Activated naive CD8-positive, alpha-beta T cell treated with anti-CD3 and anti-CD28 coated beads, Interleukin-2, amount 10 ng/mL, durations not matched to agents 7 days and 5 days (primary cell): ENCODE measurements around the gene ZNF609. TPM values are rescaled to one million over a fixed set of nuclear protein-coding genes. Genes with fewer than 3 reads are reported as not detected.

ENCODE experiments used
- ATAC-seq: fragments of 150-1000 bp; cut with Tn5 transposase; one replicate; pipeline ENCODE4 v1.10.0; 2021; ENCODE audit warnings: low read depth, moderate library complexity
- POLR2A ChIA-PET: fragments of 350-600 bp; sonication (Branson Sonifier 250); formaldehyde crosslinking; loops from one replicate; lab custom pipeline; 2021; ENCODE audit warnings: antibody characterized with exemption; lab: Charles Lee
- DNase-seq: peaks from one replicate; pipeline ENCODE4 v3.0.0; 2021
- H3K27ac Mint-ChIP-seq: one replicate; pipeline ENCODE4 v1.8.0; 2022; ENCODE audit warnings: mild to moderate bottlenecking, mixed read lengths
- H3K27me3 Mint-ChIP-seq: one replicate; pipeline ENCODE4 v1.8.0; 2022; ENCODE audit warnings: mild to moderate bottlenecking, moderate library complexity, mixed read lengths
- H3K36me3 Mint-ChIP-seq: one replicate; pipeline ENCODE4 v1.8.0; 2021; ENCODE audit warnings: mild to moderate bottlenecking, mixed read lengths
- H3K4me1 Mint-ChIP-seq: one replicate; pipeline ENCODE4 v1.8.0; 2021; ENCODE audit warnings: mixed read lengths
- H3K4me3 Mint-ChIP-seq: one replicate; pipeline ENCODE4 v1.8.0; 2022; ENCODE audit warnings: mild to moderate bottlenecking, moderate library complexity, mixed read lengths
- H3K9me3 Mint-ChIP-seq: one replicate; pipeline ENCODE4 v1.8.0; 2021; ENCODE audit warnings: mixed read lengths
- total RNA-seq, 2 experiments: library from RNA; stranded (reverse); gene quantifications; one replicate each; pipeline ENCODE4 v1.2.3, GENCODE V29; 2021

ZNF609 gene
- total RNA-seq, 2 experiments from 2014 or later = 52.2 to 57.2 TPM

DNA sequence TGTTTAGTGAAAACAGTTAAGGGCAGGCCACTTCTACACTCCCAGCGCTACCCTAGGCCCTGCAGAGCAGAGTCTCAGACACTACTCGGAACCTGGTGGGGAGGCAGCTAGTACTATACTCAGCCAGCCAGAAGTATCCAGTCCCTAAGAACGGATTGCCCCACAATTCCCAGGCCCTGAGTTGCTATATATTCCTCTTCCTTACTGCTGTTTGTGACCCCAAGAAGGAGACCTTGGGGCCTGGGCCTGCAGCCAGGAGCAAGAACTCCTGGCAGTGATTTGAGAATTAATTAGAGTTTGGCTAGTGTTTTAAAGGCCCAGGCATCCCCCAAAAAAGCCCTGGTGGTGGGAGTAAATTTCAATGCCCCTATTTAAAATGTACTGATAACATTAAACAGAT is 227.3 kb downstream of the ZNF609 start:
- ATAC-seq = no peak
- Mint-ChIP-seq H3K27ac (no peak overlapping the region), H3K36me3 (peaks cover 7% of the 10 kb centered on the region), H3K4me1 (peaks cover under 1% of the 10 kb centered on the region), H3K9me3 (no peaks in the 10 kb centered on the region), H3K27me3 (no peaks in the 10 kb centered on the region), H3K4me3 (no peak overlapping the region)
- no peak for DNase-seq
- POLR2A ChIA-PET = no interaction called here

- Mint-ChIP-seq H3K9me3 (no peaks in the 10 kb centered on the region), H3K27me3 (no peaks in the 10 kb centered on the region), H3K36me3 (peaks cover 11% of the 10 kb centered on the region), H3K4me1 (peaks cover 2% of the 10 kb centered on the region), H3K27ac (no peak overlapping the region), H3K4me3 (no peak overlapping the region)
- POLR2A ChIA-PET = interaction anchor here (0.7 kb wide), 1 partner anchor 9 kb away, joined by 5 read pairs; no protein-coding TSS in a partner anchor
- ATAC-seq (no peak), DNase-seq (no peak)
These were observed 228.4 kb downstream of the ZNF609 start for GRCh38 chr15:64688770-64689169.

DNA sequence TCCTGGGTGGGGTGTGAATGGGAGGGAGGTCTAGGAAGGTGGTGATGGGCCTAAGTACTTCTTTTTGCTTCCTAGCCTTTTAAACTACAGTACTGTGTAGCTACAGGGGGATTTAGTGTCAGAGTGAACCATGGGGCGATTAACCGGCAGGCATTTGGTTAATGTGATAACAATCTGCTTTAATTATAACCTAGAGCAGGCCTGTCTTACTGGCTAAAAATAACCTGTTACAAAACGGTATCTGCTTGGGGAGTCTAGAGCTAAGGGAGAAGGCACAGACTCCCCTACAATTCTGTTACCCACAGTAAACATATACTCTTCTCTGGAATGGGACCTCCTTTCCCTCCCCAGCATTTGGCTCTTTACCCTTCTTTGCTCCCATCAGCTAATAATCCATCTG is 229.6 kb downstream of the ZNF609 start:
- ATAC-seq = no peak
- Mint-ChIP-seq H3K36me3 (peaks cover 18% of the 10 kb centered on the region), H3K4me3 (no peak overlapping the region), H3K27ac (no peak overlapping the region), H3K4me1 (peaks cover 2% of the 10 kb centered on the region), H3K9me3 (no peaks in the 10 kb centered on the region), H3K27me3 (no peaks in the 10 kb centered on the region)
- DNase-seq = no peak
- POLR2A ChIA-PET = no interaction called here

GRCh38 chr15:64690578-64691296 is 230.4 kb downstream of the ZNF609 start:
- Mint-ChIP-seq H3K9me3 (no peaks in the 10 kb centered on the region), H3K36me3 (peaks cover 23% of the 10 kb centered on the region), H3K4me1 (peaks cover 7% of the 10 kb centered on the region), H3K27me3 (no peaks in the 10 kb centered on the region), H3K4me3 (no peak overlapping the region), H3K27ac (no peak overlapping the region)
- ATAC-seq = no peak
- POLR2A ChIA-PET = no interaction called here
- DNase-seq = no peak

- H3K27ac Mint-ChIP-seq = no peak overlapping the region
- no peaks in the 10 kb centered on the region for H3K9me3 Mint-ChIP-seq
- peaks cover 22% of the 10 kb centered on the region for H3K36me3 Mint-ChIP-seq
- no peaks in the 10 kb centered on the region for H3K27me3 Mint-ChIP-seq
- no peak overlapping the region for H3K4me3 Mint-ChIP-seq
- H3K4me1 Mint-ChIP-seq = peaks cover 8% of the 10 kb centered on the region
- POLR2A ChIA-PET = interaction anchor here (0.6 to 0.7 kb wide), 4 partner anchors 15 to 1298 kb away, joined by 4 to 6 read pairs (median 5); no protein-coding TSS in a partner anchor
- no peak for ATAC-seq
- DNase-seq = no peak
These were observed 231.7 kb downstream of the ZNF609 start for GRCh38 chr15:64691896-64692565.

DNA sequence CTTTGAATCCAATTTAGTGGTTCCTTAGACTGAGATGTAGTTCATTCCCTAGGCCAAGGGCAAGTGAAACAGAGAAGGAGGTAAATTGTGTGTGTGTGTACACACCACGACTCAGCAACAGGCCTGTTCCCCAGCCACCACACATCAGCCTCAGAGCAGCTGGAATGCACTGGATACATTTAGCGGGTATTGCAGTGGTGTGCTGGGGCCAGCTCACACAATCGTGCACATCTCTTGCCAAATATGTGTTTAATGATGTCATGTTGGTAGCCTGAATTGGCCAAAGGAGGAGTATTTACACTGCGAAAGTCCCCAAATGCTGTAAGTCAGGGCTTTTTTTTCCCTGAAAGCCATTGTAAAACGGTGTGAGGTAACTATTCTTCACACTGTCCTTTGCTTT is 232.8 kb downstream of the ZNF609 start:
- H3K4me1 Mint-ChIP-seq = peaks cover 13% of the 10 kb centered on the region
- peaks cover 20% of the 10 kb centered on the region for H3K36me3 Mint-ChIP-seq
- POLR2A ChIA-PET = no interaction called here
- no peaks in the 10 kb centered on the region for H3K9me3 Mint-ChIP-seq
- no peaks in the 10 kb centered on the region for H3K27me3 Mint-ChIP-seq
- no peak for DNase-seq
- no peak for ATAC-seq
- no peak overlapping the region for H3K4me3 Mint-ChIP-seq
- no peak overlapping the region for H3K27ac Mint-ChIP-seq

GRCh38 chr15:64694816-64695215 is 234.4 kb downstream of the ZNF609 start:
- H3K36me3 Mint-ChIP-seq = peaks cover 22% of the 10 kb centered on the region
- no peak overlapping the region for H3K4me3 Mint-ChIP-seq
- H3K27ac Mint-ChIP-seq = no peak overlapping the region
- POLR2A ChIA-PET = no interaction called here
- no peaks in the 10 kb centered on the region for H3K27me3 Mint-ChIP-seq
- no peaks in the 10 kb centered on the region for H3K9me3 Mint-ChIP-seq
- H3K4me1 Mint-ChIP-seq = peaks cover 26% of the 10 kb centered on the region
- DNase-seq = no peak
- no peak for ATAC-seq

DNA sequence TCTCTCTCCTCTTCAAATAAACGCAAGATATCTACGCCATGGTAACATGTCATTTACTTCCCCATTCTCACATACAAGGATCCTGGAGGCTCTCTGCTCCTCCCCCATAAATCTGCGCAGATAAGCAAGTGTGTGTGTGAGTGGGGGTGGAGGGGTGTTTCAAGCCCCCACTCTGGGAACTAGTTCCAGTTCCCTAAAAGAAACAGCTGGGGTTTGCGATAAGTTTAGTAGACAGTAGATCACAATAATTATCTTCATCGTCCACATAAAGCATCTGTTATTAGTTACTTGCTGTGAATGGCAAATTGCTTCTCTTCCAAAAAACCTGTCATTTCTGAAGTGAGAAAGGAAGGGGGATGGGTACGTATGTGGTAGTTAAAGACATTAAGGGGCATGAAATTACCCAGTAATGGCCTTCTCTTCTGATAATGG is 235.2 kb downstream of the ZNF609 start:
- Mint-ChIP-seq H3K36me3 (peaks cover 26% of the 10 kb centered on the region), H3K27ac (no peak overlapping the region), H3K27me3 (no peaks in the 10 kb centered on the region), H3K4me3 (no peak overlapping the region), H3K4me1 (peaks cover 33% of the 10 kb centered on the region), H3K9me3 (no peaks in the 10 kb centered on the region)
- POLR2A ChIA-PET = no interaction called here
- DNase-seq (no peak), ATAC-seq (no peak)

GRCh38 chr15:64696481-64696880 is 236.1 kb downstream of the ZNF609 start:
- Mint-ChIP-seq H3K27ac (no peak overlapping the region), H3K27me3 (no peaks in the 10 kb centered on the region), H3K9me3 (no peaks in the 10 kb centered on the region), H3K36me3 (peaks cover 28% of the 10 kb centered on the region), H3K4me3 (no peak overlapping the region), H3K4me1 (peaks cover 41% of the 10 kb centered on the region)
- POLR2A ChIA-PET = interaction anchor here (0.5 kb wide), 1 partner anchor 14 kb away, joined by 3 read pairs; no protein-coding TSS in a partner anchor
- ATAC-seq (no peak), DNase-seq (no peak)

GRCh38 chr15:64697911-64698369 is 237.6 kb downstream of the ZNF609 start:
- H3K27ac Mint-ChIP-seq = no peak overlapping the region
- no peaks in the 10 kb centered on the region for H3K27me3 Mint-ChIP-seq
- POLR2A ChIA-PET = interaction anchor here (0.5 to 0.6 kb wide), 3 partner anchors 9 to 484 kb away, joined by 3 to 5 read pairs (median 5); no protein-coding TSS in a partner anchor
- peaks cover 25% of the 10 kb centered on the region for H3K36me3 Mint-ChIP-seq
- peaks cover 50% of the 10 kb centered on the region for H3K4me1 Mint-ChIP-seq
- ATAC-seq (no peak), DNase-seq (no peak)
- no peak overlapping the region for H3K4me3 Mint-ChIP-seq
- H3K9me3 Mint-ChIP-seq = no peaks in the 10 kb centered on the region

GRCh38 chr15:64698823-64699222 is 238.4 kb downstream of the ZNF609 start:
- POLR2A ChIA-PET = interaction anchor here (0.6 kb wide), 1 partner anchor 24 kb away, joined by 4 read pairs; no protein-coding TSS in a partner anchor
- H3K4me1 Mint-ChIP-seq = peaks cover 56% of the 10 kb centered on the region
- no peak for DNase-seq
- H3K27me3 Mint-ChIP-seq = no peaks in the 10 kb centered on the region
- H3K27ac Mint-ChIP-seq = no peak overlapping the region
- H3K4me3 Mint-ChIP-seq = no peak overlapping the region
- no peaks in the 10 kb centered on the region for H3K9me3 Mint-ChIP-seq
- H3K36me3 Mint-ChIP-seq = peaks cover 24% of the 10 kb centered on the region
- no peak for ATAC-seq

GRCh38 chr15:64699751-64700388 is 239.5 kb downstream of the ZNF609 start:
- H3K27ac Mint-ChIP-seq = no peak overlapping the region
- H3K4me3 Mint-ChIP-seq = peak overlapping the region; percentile 87
- H3K27me3 Mint-ChIP-seq = no peaks in the 10 kb centered on the region
- no peaks in the 10 kb centered on the region for H3K9me3 Mint-ChIP-seq
- ATAC-seq = no peak
- no peak for DNase-seq
- POLR2A ChIA-PET = interaction anchor here (0.5 kb wide), 1 partner anchor 231 kb away, joined by 3 read pairs; no protein-coding TSS in a partner anchor
- H3K36me3 Mint-ChIP-seq = peaks cover 18% of the 10 kb centered on the region
- peaks cover 57% of the 10 kb centered on the region for H3K4me1 Mint-ChIP-seq

DNA sequence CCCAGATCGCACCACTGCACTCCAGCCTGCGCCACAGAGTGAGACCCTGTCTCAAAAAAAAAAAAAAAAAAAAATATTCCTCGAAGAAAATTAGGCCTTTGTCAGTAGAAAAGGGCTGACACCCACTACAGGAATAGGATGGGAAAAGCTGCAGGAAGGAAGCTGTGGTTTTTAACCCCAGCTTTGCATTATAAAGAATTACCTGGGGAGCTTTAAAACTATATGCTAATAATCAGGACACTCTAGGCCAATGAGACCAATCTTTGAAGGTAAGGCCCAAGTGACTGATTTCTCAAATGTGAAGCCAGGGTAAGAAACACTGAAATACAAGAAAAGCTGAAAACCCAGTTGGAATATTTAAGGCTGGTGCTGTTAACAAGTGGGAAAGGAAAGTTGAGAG is 240.7 kb downstream of the ZNF609 start:
- DNase-seq (no peak), ATAC-seq (no peak)
- Mint-ChIP-seq H3K4me1 (peaks cover 51% of the 10 kb centered on the region), H3K9me3 (no peaks in the 10 kb centered on the region), H3K4me3 (peak overlapping the region; percentile 87), H3K36me3 (peaks cover 12% of the 10 kb centered on the region), H3K27me3 (no peaks in the 10 kb centered on the region), H3K27ac (peak overlapping the region; percentile 46)
- POLR2A ChIA-PET = interaction anchor here (1.0 kb wide), 1 partner anchor 18 kb away, joined by 3 read pairs; no protein-coding TSS in a partner anchor
